Bronchial epithelial cell (primary cell): ENCODE results near the gene TMEM272. TPM values are rescaled to one million over a fixed set of nuclear protein-coding genes. Genes with fewer than 3 reads are reported as not detected.

Experiments used
- DNase-seq: peaks from one replicate; pipeline ENCODE4 v3.0.0-alpha.2; 2010; ENCODE audit warnings: low read depth
- FAIRE-seq: peaks from 2 replicates; lab custom pipeline; 2011; peaks lifted over from hg19 to GRCh38; lab: Jason Lieb, UNC
- H3K27me3 ChIP-seq: 2 replicates; pipeline ENCODE4 v1.5.1; 2011; ENCODE audit warnings: low read length; ENCODE audit not compliant: control insufficient read depth, insufficient read depth
- H3K36me3 ChIP-seq: 2 replicates; pipeline ENCODE4 v1.5.1; 2011; ENCODE audit warnings: low read length; ENCODE audit not compliant: control insufficient read depth, insufficient read depth
- H3K4me3 ChIP-seq: 2 replicates; pipeline ENCODE4 v1.5.1; 2011; ENCODE audit warnings: mild to moderate bottlenecking, low read depth, low read length, control low read depth
- total RNA-seq: library from RNA; depleted of rRNA; stranded (reverse); fragments of >200 nt; gene quantifications from 2 replicates; pipeline ENCODE4 v1.2.1, GENCODE V29; 2014
- TF ChIP-seq, protein P1 (sequence below): IDR thresholded peaks from 2 replicates; pipeline ENCODE4 v1.5.1; 2011; ENCODE audit warnings: mild to moderate bottlenecking, moderate library complexity, low read length, control low read depth, inconsistent platforms; ENCODE audit not compliant: insufficient read depth, severe bottlenecking

The TMEM272 gene
- total RNA-seq, 1 donor from 2014 or later = not detected

DNA sequence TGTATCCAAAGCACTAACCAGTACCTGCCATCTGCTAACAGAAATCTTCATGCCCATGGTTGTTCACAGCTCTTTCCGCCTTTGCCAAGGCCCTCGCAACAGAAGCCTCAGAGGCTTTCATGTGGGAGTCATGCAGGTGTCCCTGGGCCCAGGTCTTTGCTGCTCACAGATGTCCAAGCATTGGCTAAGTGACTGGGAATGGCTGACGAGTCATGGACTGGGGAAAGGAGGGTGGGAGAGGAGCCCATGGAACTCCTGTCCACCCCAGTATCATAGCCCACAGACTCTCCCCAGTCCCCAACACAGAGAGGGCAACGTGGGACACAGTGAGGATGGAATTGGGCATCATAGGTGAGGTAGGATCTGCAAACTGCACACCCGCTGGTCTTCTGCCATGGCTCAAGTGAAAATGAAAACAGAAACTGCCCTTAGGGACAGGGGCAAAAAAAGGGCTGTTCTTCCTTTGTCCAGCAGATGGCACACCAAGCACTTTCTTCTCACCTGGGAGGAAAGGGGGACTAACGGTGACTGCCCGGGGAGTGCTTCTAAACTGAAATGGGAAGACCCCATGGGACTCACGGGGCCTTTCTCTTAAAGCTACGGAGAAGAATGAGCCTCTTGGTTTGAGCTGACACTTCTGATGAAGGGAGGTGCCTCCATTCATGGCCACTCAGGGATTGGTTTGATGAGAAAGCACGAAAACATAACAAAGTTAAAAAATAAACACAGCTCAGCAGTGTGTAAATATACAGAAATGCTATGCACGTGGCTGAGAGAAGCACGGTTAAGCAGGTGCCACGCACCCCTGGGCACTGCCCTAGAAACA is 29.9 kb downstream of the TMEM272 start:
- Histone ChIP-seq H3K4me3 (no peak overlapping the region), H3K36me3 (no peaks in the 10 kb centered on the region), H3K27me3 (peaks cover 13% of the 10 kb centered on the region)
- DNase-seq (peak; percentile 56), FAIRE-seq (peak; percentile 50)
- TF ChIP-seq, protein P1, sequence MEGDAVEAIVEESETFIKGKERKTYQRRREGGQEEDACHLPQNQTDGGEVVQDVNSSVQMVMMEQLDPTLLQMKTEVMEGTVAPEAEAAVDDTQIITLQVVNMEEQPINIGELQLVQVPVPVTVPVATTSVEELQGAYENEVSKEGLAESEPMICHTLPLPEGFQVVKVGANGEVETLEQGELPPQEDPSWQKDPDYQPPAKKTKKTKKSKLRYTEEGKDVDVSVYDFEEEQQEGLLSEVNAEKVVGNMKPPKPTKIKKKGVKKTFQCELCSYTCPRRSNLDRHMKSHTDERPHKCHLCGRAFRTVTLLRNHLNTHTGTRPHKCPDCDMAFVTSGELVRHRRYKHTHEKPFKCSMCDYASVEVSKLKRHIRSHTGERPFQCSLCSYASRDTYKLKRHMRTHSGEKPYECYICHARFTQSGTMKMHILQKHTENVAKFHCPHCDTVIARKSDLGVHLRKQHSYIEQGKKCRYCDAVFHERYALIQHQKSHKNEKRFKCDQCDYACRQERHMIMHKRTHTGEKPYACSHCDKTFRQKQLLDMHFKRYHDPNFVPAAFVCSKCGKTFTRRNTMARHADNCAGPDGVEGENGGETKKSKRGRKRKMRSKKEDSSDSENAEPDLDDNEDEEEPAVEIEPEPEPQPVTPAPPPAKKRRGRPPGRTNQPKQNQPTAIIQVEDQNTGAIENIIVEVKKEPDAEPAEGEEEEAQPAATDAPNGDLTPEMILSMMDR = peak; percentile 91

DNA sequence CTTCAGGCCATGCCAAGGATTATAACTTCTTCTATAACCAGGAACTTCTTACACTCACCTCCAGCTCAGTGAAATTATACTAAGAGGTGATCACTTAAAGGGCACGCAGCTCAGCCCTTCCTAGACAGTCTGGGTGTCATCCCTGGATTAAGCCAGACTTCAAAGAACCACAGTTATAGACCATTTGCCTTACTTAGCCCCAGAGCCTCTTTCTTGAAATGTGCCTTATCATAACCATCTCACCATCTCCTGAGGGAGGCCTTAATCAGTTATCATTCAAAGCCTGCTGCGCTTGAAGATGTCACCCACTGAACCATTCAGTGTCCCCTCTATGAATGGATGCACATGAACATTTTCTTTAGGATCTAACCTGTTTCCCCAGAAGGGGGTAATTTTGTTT is 30.9 kb downstream of the TMEM272 start:
- TF ChIP-seq, protein P1 = no peak
- peaks cover 11% of the 10 kb centered on the region for H3K27me3 ChIP-seq
- no peak overlapping the region for H3K4me3 ChIP-seq
- DNase-seq = no peak
- H3K36me3 ChIP-seq = no peaks in the 10 kb centered on the region
- no peak for FAIRE-seq

DNA sequence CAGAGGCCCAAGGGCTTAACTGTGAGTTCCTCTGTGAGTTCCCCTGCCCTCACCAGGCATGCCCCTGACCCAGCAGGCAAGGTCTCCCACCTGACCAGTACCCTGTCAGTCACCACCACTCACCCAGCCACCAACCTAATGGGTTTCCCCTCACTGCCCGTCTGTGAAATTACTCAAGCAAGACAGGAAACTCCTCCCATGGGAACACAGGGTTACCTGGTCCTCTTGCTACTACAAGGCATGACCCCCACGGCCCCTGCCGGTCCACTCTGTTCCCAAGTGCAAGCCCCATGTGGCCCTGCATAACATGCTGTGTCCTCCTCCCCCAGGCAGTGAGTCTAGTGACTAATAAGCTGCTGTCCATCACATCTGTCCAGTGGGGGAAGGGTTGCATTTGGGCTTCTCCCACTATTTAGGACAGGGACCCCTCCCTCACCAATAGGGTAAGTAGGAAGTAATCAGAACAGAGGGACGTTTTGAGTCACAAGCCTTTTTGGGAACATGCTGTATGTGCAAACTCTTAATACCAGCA is 33.0 kb downstream of the TMEM272 start:
- no peak overlapping the region for H3K4me3 ChIP-seq
- DNase-seq (peak; percentile 40), FAIRE-seq (no peak)
- TF ChIP-seq, protein P1 = no peak
- H3K27me3 ChIP-seq = peaks cover 8% of the 10 kb centered on the region
- no peaks in the 10 kb centered on the region for H3K36me3 ChIP-seq

DNA sequence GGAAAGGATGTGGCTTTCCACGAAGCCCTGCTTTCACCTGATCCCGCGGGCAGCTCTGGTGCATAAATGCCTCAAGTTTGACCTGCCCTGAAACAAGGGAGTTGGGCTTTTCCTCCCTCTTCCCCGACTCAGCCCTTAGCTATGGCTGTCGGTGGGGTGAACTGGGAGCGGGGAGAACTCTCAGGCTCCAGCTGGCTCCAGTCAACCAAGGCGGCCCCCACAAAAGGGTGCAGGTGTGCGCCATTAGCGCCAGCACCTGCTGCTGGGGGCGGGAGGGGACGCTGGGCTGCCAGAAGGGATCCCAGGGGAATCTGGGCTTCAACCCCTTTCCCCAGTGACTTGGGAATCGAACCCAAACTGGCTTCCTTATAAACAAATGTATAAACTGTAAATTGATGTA is 33.9 kb downstream of the TMEM272 start:
- DNase-seq (no peak), FAIRE-seq (no peak)
- Histone ChIP-seq H3K36me3 (no peaks in the 10 kb centered on the region), H3K4me3 (no peak overlapping the region), H3K27me3 (peaks cover 5% of the 10 kb centered on the region)
- TF ChIP-seq, protein P1 = no peak

DNA sequence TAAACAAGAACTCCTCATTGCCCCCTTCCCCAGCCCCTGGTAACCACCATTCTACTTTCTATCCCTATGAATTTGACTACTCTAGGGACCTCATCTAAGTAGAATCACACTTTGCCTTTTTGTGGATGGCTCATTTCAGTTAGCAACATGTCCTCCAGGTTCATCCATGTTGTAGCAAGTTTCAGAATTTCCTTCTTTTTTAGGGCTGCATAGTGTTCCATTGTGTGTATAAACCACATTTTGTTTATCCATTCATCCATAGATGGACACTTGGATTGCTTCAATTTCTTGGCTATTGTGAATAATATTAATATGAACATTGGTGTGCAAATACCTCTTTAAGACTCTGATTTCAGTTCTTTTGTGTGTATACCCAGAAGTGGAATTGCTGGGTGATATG is 36.2 kb downstream of the TMEM272 start:
- no peaks in the 10 kb centered on the region for H3K27me3 ChIP-seq
- FAIRE-seq = no peak
- TF ChIP-seq, protein P1 = no peak

DNA sequence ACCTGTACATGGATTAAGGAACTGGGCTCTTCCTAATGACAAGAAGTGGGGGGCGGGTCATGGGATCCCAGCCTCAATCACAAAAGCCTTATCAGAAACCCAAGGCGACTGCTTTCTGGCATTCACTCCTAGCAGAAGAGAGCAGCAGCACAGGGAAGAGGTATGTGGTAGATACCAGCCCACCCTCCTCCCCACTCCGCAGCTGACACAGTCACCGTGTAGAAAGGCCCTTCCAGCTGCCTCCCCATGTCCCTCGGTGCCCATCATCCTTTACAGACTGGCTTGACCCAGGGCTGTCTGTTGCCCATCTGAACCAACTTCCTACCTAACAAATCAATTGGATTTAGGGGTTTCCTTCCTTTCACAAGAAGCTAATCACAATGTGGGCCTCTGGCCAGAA is 37.9 kb downstream of the TMEM272 start:
- Histone ChIP-seq H3K4me3 (no peak overlapping the region), H3K27me3 (no peaks in the 10 kb centered on the region), H3K36me3 (no peaks in the 10 kb centered on the region)
- TF ChIP-seq, protein P1 = no peak
- FAIRE-seq (no peak), DNase-seq (no peak)

More for the DNA sequence above, 36.2 kb downstream of the TMEM272 start:
- Histone ChIP-seq H3K36me3 (no peaks in the 10 kb centered on the region), H3K4me3 (no peak overlapping the region)
- no peak for DNase-seq
